CD8-positive, alpha-beta memory T cell (primary cell): ENCODE measurements around the gene ADAM10. TPM values are rescaled to one million over a fixed set of nuclear protein-coding genes. Genes with fewer than 3 reads are reported as not detected.

Source experiments
- CTCF ChIA-PET: fragments of 350-600 bp; sonication (Branson Sonifier 250); formaldehyde crosslinking; loops from one replicate; lab custom pipeline; 2021; ENCODE audit warnings: antibody characterized with exemption; lab: Charles Lee
- POLR2A ChIA-PET: fragments of 350-600 bp; sonication (Branson Sonifier 250); formaldehyde crosslinking; loops from one replicate; lab custom pipeline; 2021; ENCODE audit warnings: antibody characterized with exemption; lab: Charles Lee
- DNase-seq, 5 donors: peaks; one replicate each; pipeline versions ENCODE4 v3.0.0 to v3.0.0-alpha.2; 2020 to 2022; ENCODE audit warnings: mixed read lengths in 1 of 5
- H3K27ac ChIP-seq: one replicate; pipeline ENCODE4 v1.7.0; 2013; ENCODE audit warnings: low read depth, mild to moderate bottlenecking, low read length, moderate library complexity
- H3K27me3 ChIP-seq: 2 replicates; pipeline ENCODE4 v1.7.0; 2013; ENCODE audit warnings: low read length, mild to moderate bottlenecking; ENCODE audit not compliant: insufficient read depth, poor library complexity, severe bottlenecking
- H3K36me3 ChIP-seq: 2 replicates; pipeline ENCODE4 v1.7.0; 2013; ENCODE audit warnings: mild to moderate bottlenecking, low read length, moderate library complexity; ENCODE audit not compliant: insufficient read depth
- H3K4me1 ChIP-seq: 2 replicates; pipeline ENCODE4 v1.7.0; 2013; ENCODE audit warnings: mild to moderate bottlenecking, low read length, moderate library complexity; ENCODE audit not compliant: insufficient read depth
- H3K4me3 ChIP-seq: 2 replicates; pipeline ENCODE4 v1.7.0; 2013; ENCODE audit warnings: mild to moderate bottlenecking, low read length
- H3K9me3 ChIP-seq: 2 replicates; pipeline ENCODE4 v1.7.0; 2013; ENCODE audit warnings: mild to moderate bottlenecking, low read length
- H3K27ac Mint-ChIP-seq, 8 donors: one replicate each; pipeline ENCODE4 v1.8.0; 2020 to 2021; ENCODE audit warnings: mixed read lengths in 8 of 8, mild to moderate bottlenecking in 6 of 8, inconsistent platforms in 3 of 8, moderate library complexity in 3 of 8
- H3K27me3 Mint-ChIP-seq, 2 donors: one replicate each; pipeline ENCODE4 v1.8.0; 2020 to 2021; ENCODE audit warnings: mixed read lengths in 2 of 2, mild to moderate bottlenecking in 1 of 2, moderate library complexity in 1 of 2
- H3K36me3 Mint-ChIP-seq, 3 donors: one replicate each; pipeline ENCODE4 v1.8.0; 2020 to 2021; ENCODE audit warnings: mixed read lengths in 3 of 3, inconsistent platforms in 1 of 3, mild to moderate bottlenecking in 1 of 3
- H3K4me1 Mint-ChIP-seq, 3 donors: one replicate each; pipeline ENCODE4 v1.8.0; 2020 to 2021; ENCODE audit warnings: mixed read lengths in 3 of 3, inconsistent platforms in 1 of 3, mild to moderate bottlenecking in 1 of 3
- H3K4me3 Mint-ChIP-seq, 7 donors: one replicate each; pipeline ENCODE4 v1.8.0; 2020 to 2021; ENCODE audit warnings: mixed read lengths in 7 of 7, mild to moderate bottlenecking in 6 of 7, moderate library complexity in 4 of 7, inconsistent platforms in 2 of 7
- H3K9me3 Mint-ChIP-seq, 5 donors: one replicate each; pipeline ENCODE4 v1.8.0; 2020 to 2022; ENCODE audit warnings: mixed read lengths in 5 of 5, mild to moderate bottlenecking in 3 of 5, moderate library complexity in 2 of 5, inconsistent platforms in 1 of 5
- polyA plus RNA-seq: library from polyadenylated mRNA; unstranded; fragments of 300-500 nt; fragmentation: Illumina TruSeq; gene quantifications from one replicate; pipeline ENCODE4 v1.2.3, GENCODE V29; 2021
- total RNA-seq, 2 experiments: library from RNA; stranded (reverse); gene quantifications; one replicate each; pipeline ENCODE4 v1.2.3, GENCODE V29; 2021

The ADAM10 gene
- total and polyA plus RNA-seq, 3 experiments from 2014 or later, result 81.6 to 120 (median 86.6) TPM

- peak overlapping the region in 2 of 8 donors; percentile 33 to 60 for H3K27ac Mint-ChIP-seq
- H3K4me3 ChIP-seq, result no peak overlapping the region
- peaks cover 20 to 40% (median 22%) of the 10 kb centered on the region in 3 donors for H3K36me3 Mint-ChIP-seq
- H3K9me3 Mint-ChIP-seq, result no peaks in the 10 kb centered on the region
- POLR2A ChIA-PET, result no interaction called here
- H3K9me3 ChIP-seq, result no peaks in the 10 kb centered on the region
- H3K36me3 ChIP-seq, result peaks cover 19% of the 10 kb centered on the region
- CTCF ChIA-PET, result no interaction called here
- H3K27me3 Mint-ChIP-seq, result no peaks in the 10 kb centered on the region
- H3K4me1 Mint-ChIP-seq, result peaks cover 12 to 16% (median 15%) of the 10 kb centered on the region in 3 donors
- H3K27me3 ChIP-seq, result no peaks in the 10 kb centered on the region
- DNase-seq, result no peak
- H3K4me3 Mint-ChIP-seq, result no peak overlapping the region
- no peaks in the 10 kb centered on the region for H3K4me1 ChIP-seq
- H3K27ac ChIP-seq, result no peak overlapping the region
Measured at GRCh38 chr15:58666957-58667356, 82.5 kb downstream of the ADAM10 start.

GRCh38 chr15:58665672-58666071 lies 83.8 kb downstream of the ADAM10 start:
- CTCF ChIA-PET, result no interaction called here

GRCh38 chr15:58650102-58650501 lies 99.4 kb downstream of the ADAM10 start:
- Mint-ChIP-seq H3K36me3 (peaks cover 22 to 31% (median 29%) of the 10 kb centered on the region in 3 donors), H3K27me3 (no peaks in the 10 kb centered on the region), H3K4me1 (peaks cover 24 to 40% (median 25%) of the 10 kb centered on the region in 3 donors), H3K27ac (peak overlapping the region in 5 of 8 donors; percentile 30 to 76 (median 59)), H3K9me3 (no peaks in the 10 kb centered on the region), H3K4me3 (no peak overlapping the region)
- POLR2A ChIA-PET, result no interaction called here
- Histone ChIP-seq H3K4me3 (no peak overlapping the region), H3K36me3 (no peaks in the 10 kb centered on the region), H3K27ac (no peak overlapping the region), H3K4me1 (no peaks in the 10 kb centered on the region), H3K9me3 (no peaks in the 10 kb centered on the region), H3K27me3 (no peaks in the 10 kb centered on the region)
- CTCF ChIA-PET, result no interaction called here
- DNase-seq, result peak in 1 of 5 donors; percentile 7

More at GRCh38 chr15:58665672-58666071, 83.8 kb downstream of the ADAM10 start:
- H3K27me3 Mint-ChIP-seq, result no peaks in the 10 kb centered on the region
- H3K4me1 Mint-ChIP-seq, result peaks cover 13 to 16% (median 15%) of the 10 kb centered on the region in 3 donors
- Histone ChIP-seq H3K4me1 (no peaks in the 10 kb centered on the region), H3K4me3 (no peak overlapping the region), H3K9me3 (no peaks in the 10 kb centered on the region), H3K36me3 (peaks cover 19% of the 10 kb centered on the region), H3K27me3 (no peaks in the 10 kb centered on the region), H3K27ac (no peak overlapping the region)
- no peak for DNase-seq
- H3K4me3 Mint-ChIP-seq, result no peak overlapping the region
- POLR2A ChIA-PET, result no interaction called here
- no peaks in the 10 kb centered on the region for H3K9me3 Mint-ChIP-seq
- H3K36me3 Mint-ChIP-seq, result peaks cover 29 to 52% (median 32%) of the 10 kb centered on the region in 3 donors
- H3K27ac Mint-ChIP-seq, result peak overlapping the region in 2 of 8 donors; percentile 7 to 77

- no peak for DNase-seq
- CTCF ChIA-PET, result no interaction called here
- no peak overlapping the region for H3K4me3 ChIP-seq
- Mint-ChIP-seq H3K4me3 (no peak overlapping the region), H3K36me3 (peaks cover 20 to 28% (median 25%) of the 10 kb centered on the region in 3 donors), H3K4me1 (peaks cover 24 to 36% (median 25%) of the 10 kb centered on the region in 3 donors), H3K27ac (peak overlapping the region in 1 of 8 donors; percentile 12), H3K9me3 (no peaks in the 10 kb centered on the region), H3K27me3 (no peaks in the 10 kb centered on the region)
- no peak overlapping the region for H3K27ac ChIP-seq
- H3K4me1 ChIP-seq, result no peaks in the 10 kb centered on the region
- H3K9me3 ChIP-seq, result no peaks in the 10 kb centered on the region
- POLR2A ChIA-PET, result no interaction called here
- no peaks in the 10 kb centered on the region for H3K36me3 ChIP-seq
- H3K27me3 ChIP-seq, result no peaks in the 10 kb centered on the region
Measured at GRCh38 chr15:58649175-58649574, 100.3 kb downstream of the ADAM10 start.

- Mint-ChIP-seq H3K4me1 (peaks cover 9 to 28% (median 16%) of the 10 kb centered on the region in 3 donors), H3K27ac (peak overlapping the region in 1 of 8 donors; percentile 55), H3K36me3 (peaks cover 8 to 48% (median 24%) of the 10 kb centered on the region in 3 donors), H3K27me3 (no peaks in the 10 kb centered on the region), H3K4me3 (no peak overlapping the region), H3K9me3 (no peaks in the 10 kb centered on the region)
- Histone ChIP-seq H3K4me1 (no peaks in the 10 kb centered on the region), H3K27me3 (no peaks in the 10 kb centered on the region), H3K27ac (no peak overlapping the region), H3K4me3 (no peak overlapping the region), H3K36me3 (peaks cover 3% of the 10 kb centered on the region), H3K9me3 (no peaks in the 10 kb centered on the region)
- DNase-seq, result no peak
- ChIA-PET POLR2A (no interaction called here), CTCF (no interaction called here)
Measured at GRCh38 chr15:58643996-58644395, 105.5 kb downstream of the ADAM10 start.

GRCh38 chr15:58641660-58642059 lies 107.8 kb downstream of the ADAM10 start:
- CTCF ChIA-PET, result no interaction called here

GRCh38 chr15:58639992-58640391 lies 109.5 kb downstream of the ADAM10 start:
- Histone ChIP-seq H3K4me1 (no peaks in the 10 kb centered on the region), H3K36me3 (peaks cover 3% of the 10 kb centered on the region), H3K27ac (no peak overlapping the region), H3K4me3 (no peak overlapping the region), H3K9me3 (no peaks in the 10 kb centered on the region), H3K27me3 (no peaks in the 10 kb centered on the region)
- ChIA-PET CTCF (no interaction called here), POLR2A (no interaction called here)
- Mint-ChIP-seq H3K36me3 (peaks cover 24 to 61% (median 25%) of the 10 kb centered on the region in 3 donors), H3K27ac (peak overlapping the region in 7 of 8 donors; percentile 11 to 92 (median 72)), H3K9me3 (no peaks in the 10 kb centered on the region), H3K4me3 (no peak overlapping the region), H3K27me3 (no peaks in the 10 kb centered on the region), H3K4me1 (peaks cover 13 to 32% (median 19%) of the 10 kb centered on the region in 3 donors)
- DNase-seq, result no peak

More at GRCh38 chr15:58641660-58642059, 107.8 kb downstream of the ADAM10 start:
- peaks cover 3% of the 10 kb centered on the region for H3K36me3 ChIP-seq
- peaks cover 22 to 61% (median 28%) of the 10 kb centered on the region in 3 donors for H3K36me3 Mint-ChIP-seq
- no peak for DNase-seq
- H3K27me3 ChIP-seq, result no peaks in the 10 kb centered on the region
- H3K9me3 Mint-ChIP-seq, result no peaks in the 10 kb centered on the region
- H3K27me3 Mint-ChIP-seq, result no peaks in the 10 kb centered on the region
- H3K4me3 Mint-ChIP-seq, result no peak overlapping the region
- no peaks in the 10 kb centered on the region for H3K4me1 ChIP-seq
- H3K4me3 ChIP-seq, result no peak overlapping the region
- POLR2A ChIA-PET, result no interaction called here
- peaks cover 13 to 29% (median 19%) of the 10 kb centered on the region in 3 donors for H3K4me1 Mint-ChIP-seq
- H3K9me3 ChIP-seq, result no peaks in the 10 kb centered on the region
- H3K27ac Mint-ChIP-seq, result peak overlapping the region in 5 of 8 donors; percentile 4 to 88 (median 19)
- H3K27ac ChIP-seq, result no peak overlapping the region

- ChIA-PET CTCF (no interaction called here), POLR2A (no interaction called here)
- peaks cover 21 to 57% (median 22%) of the 10 kb centered on the region in 3 donors for H3K36me3 Mint-ChIP-seq
- Histone ChIP-seq H3K4me1 (no peaks in the 10 kb centered on the region), H3K27me3 (no peaks in the 10 kb centered on the region), H3K4me3 (no peak overlapping the region), H3K9me3 (no peaks in the 10 kb centered on the region), H3K27ac (no peak overlapping the region), H3K36me3 (peaks cover 3% of the 10 kb centered on the region)
- H3K4me3 Mint-ChIP-seq, result no peak overlapping the region
- H3K27me3 Mint-ChIP-seq, result no peaks in the 10 kb centered on the region
- H3K9me3 Mint-ChIP-seq, result no peaks in the 10 kb centered on the region
- peaks cover 13 to 37% (median 19%) of the 10 kb centered on the region in 3 donors for H3K4me1 Mint-ChIP-seq
- DNase-seq, result no peak
- peak overlapping the region in 7 of 8 donors; percentile 25 to 93 (median 66) for H3K27ac Mint-ChIP-seq
Measured at GRCh38 chr15:58639002-58639756, 110.3 kb downstream of the ADAM10 start.
